Smooth muscle cell (in vitro differentiated cells): ENCODE measurements around the gene TRIP6. TPM values are rescaled to one million over a fixed set of nuclear protein-coding genes. Genes with fewer than 3 reads are reported as not detected.
A peak's percentile ranks its signal among the peaks of the same experiment; 100 is the strongest.

Experiments
- DNase-seq: peaks from one replicate; lab custom pipeline; 2025; ENCODE audit not compliant: unreplicated experiment; lab: John Stamatoyannopoulos, UW
- H2AFZ ChIP-seq: fragments of 200-600 bp; sonication (generic); 2 replicates; pipeline ENCODE4 v1.6.0; 2016; ENCODE audit warnings: antibody characterized with exemption, low read depth, mild to moderate bottlenecking
- H3F3A ChIP-seq: fragments of 200-600 bp; sonication (generic); 2 replicates; pipeline ENCODE4 v1.6.0; 2017; ENCODE audit warnings: antibody characterized with exemption, low read depth
- H3K27ac ChIP-seq: fragments of 200-600 bp; sonication (generic); 2 replicates; pipeline ENCODE4 v1.5.1; 2016; ENCODE audit warnings: low read depth, mild to moderate bottlenecking
- H3K27me3 ChIP-seq: fragments of 200-600 bp; sonication (generic); 2 replicates; pipeline ENCODE4 v1.6.1; 2016; ENCODE audit warnings: low read depth, mild to moderate bottlenecking
- H3K36me3 ChIP-seq: fragments of 200-600 bp; sonication (generic); 2 replicates; pipeline ENCODE4 v1.5.1; 2016; ENCODE audit warnings: low read depth
- H3K4me1 ChIP-seq: fragments of 200-600 bp; sonication (generic); 2 replicates; pipeline ENCODE4 v1.5.1; 2016; ENCODE audit warnings: low read depth
- H3K4me2 ChIP-seq: fragments of 200-600 bp; sonication (generic); 2 replicates; pipeline ENCODE4 v1.6.0; 2016; ENCODE audit warnings: mild to moderate bottlenecking
- H3K4me3 ChIP-seq: fragments of 200-600 bp; sonication (generic); 2 replicates; pipeline ENCODE4 v1.5.1; 2016; ENCODE audit warnings: mild to moderate bottlenecking
- H3K79me2 ChIP-seq: fragments of 200-600 bp; sonication (generic); 2 replicates; pipeline ENCODE4 v1.6.0; 2016; ENCODE audit warnings: low read depth, mild to moderate bottlenecking
- H3K9ac ChIP-seq: fragments of 200-600 bp; sonication (generic); 2 replicates; pipeline ENCODE4 v1.6.0; 2016; ENCODE audit warnings: low read depth
- H3K9me3 ChIP-seq: fragments of 200-600 bp; sonication (generic); replicated peaks from 2 replicates; pipeline ENCODE4 v1.5.1; 2016; ENCODE audit warnings: low read depth
- H4K20me1 ChIP-seq: fragments of 200-600 bp; sonication (generic); 2 replicates; pipeline ENCODE4 v1.6.0; 2016; ENCODE audit warnings: low read depth
- WGBS: methylation state at CpG from one replicate; pipeline ENCODE4 v1.1.7; 2016; ENCODE audit warnings: low lambda C conversion rate; 5-methylcytosine and 5-hydroxymethylcytosine counted together
- polyA plus RNA-seq: library from polyadenylated mRNA; unstranded; fragments of >200 nt; fragmentation: Nextera tagmentation; extraction: Ambion mirVana; gene quantifications from 2 replicates; pipeline ENCODE4 v1.2.1, GENCODE V29; 2016
- total RNA-seq: library from RNA; depleted of rRNA; stranded (reverse); fragments of >200 nt; gene quantifications from 2 replicates; pipeline ENCODE4 v1.2.3, GENCODE V29; 2014
- TF ChIP-seq, protein P1 (sequence below): fragments of 200-600 bp; sonication (generic); IDR thresholded peaks from 2 replicates; pipeline ENCODE4 v1.5.1; 2017; ENCODE audit warnings: borderline replicate concordance, mild to moderate bottlenecking, antibody characterized with exemption; ENCODE audit not compliant: insufficient read depth, poor library complexity, severe bottlenecking

Gene TRIP6
- total and polyA plus RNA-seq, 2 experiments from 2014 or later: 46.8 to 65.6 TPM

DNA sequence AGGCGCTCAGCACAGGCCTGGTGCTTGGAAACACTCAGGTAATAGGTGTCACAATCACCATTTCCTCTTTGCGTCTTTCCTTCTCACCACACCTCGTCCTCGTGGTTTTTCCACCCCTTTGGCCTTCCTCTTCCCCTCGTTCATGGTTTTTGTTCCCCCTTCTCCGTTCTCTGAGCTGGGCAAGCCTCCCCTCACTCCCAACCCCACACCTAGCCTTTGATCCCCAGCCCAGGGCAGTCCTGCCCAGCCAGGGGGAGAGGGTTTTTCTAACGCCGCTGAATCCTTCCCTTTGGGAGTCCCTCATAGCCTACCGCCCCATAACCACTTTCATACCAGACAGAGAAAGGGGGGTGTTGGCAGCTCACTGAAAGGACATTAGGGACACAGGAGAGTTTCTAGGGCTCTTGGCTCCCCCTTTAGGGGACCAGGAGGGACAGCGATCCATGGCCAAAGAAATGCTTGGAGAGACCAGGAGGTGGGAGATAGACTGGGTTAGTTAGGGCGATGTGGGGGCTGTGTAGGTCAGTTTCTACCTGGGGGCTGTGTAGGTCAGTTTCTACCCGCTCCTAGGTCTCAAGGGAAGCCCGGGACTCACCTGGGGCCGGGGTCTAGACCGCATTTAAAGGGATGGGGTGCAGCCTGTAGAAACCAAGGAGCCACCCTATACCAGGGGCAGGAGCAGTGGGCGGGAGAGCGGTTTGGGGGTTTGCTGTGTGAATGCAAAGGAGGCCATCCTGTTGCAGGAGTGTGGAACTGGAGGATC lies 41.3 kb upstream of the TRIP6 start:
- Histone ChIP-seq H3F3A (no peaks in the 10 kb centered on the region), H3K36me3 (no peaks in the 10 kb centered on the region), H3K27me3 (no peaks in the 10 kb centered on the region), H3K9ac (no peak overlapping the region), H3K79me2 (peaks cover 28% of the 10 kb centered on the region), H4K20me1 (peaks cover 45% of the 10 kb centered on the region), H3K4me2 (peak overlapping the region; percentile 92), H3K4me1 (peaks cover 4% of the 10 kb centered on the region), H3K27ac (no peak overlapping the region), H3K4me3 (peak overlapping the region; percentile 94), H3K9me3 (no peaks in the 10 kb centered on the region), H2AFZ (no peak overlapping the region)
- TF ChIP-seq, protein P1, sequence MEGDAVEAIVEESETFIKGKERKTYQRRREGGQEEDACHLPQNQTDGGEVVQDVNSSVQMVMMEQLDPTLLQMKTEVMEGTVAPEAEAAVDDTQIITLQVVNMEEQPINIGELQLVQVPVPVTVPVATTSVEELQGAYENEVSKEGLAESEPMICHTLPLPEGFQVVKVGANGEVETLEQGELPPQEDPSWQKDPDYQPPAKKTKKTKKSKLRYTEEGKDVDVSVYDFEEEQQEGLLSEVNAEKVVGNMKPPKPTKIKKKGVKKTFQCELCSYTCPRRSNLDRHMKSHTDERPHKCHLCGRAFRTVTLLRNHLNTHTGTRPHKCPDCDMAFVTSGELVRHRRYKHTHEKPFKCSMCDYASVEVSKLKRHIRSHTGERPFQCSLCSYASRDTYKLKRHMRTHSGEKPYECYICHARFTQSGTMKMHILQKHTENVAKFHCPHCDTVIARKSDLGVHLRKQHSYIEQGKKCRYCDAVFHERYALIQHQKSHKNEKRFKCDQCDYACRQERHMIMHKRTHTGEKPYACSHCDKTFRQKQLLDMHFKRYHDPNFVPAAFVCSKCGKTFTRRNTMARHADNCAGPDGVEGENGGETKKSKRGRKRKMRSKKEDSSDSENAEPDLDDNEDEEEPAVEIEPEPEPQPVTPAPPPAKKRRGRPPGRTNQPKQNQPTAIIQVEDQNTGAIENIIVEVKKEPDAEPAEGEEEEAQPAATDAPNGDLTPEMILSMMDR: peak; percentile 28
- no peak for DNase-seq
- 10% methylated on average over 17 of the region's 17 CpGs for WGBS

GRCh38 chr7:100826514-100827329 lies 40.5 kb upstream of the TRIP6 start:
- TF ChIP-seq, protein P1: no peak
- under 1% methylated on average over 54 of the region's 71 CpGs for WGBS
- no peak overlapping the region for H3K27ac ChIP-seq
- no peaks in the 10 kb centered on the region for H3K36me3 ChIP-seq
- peak overlapping the region; percentile 92 for H3K4me2 ChIP-seq
- H4K20me1 ChIP-seq: peaks cover 45% of the 10 kb centered on the region
- no peaks in the 10 kb centered on the region for H3F3A ChIP-seq
- H3K4me3 ChIP-seq: peak overlapping the region; percentile 94
- H3K9me3 ChIP-seq: no peaks in the 10 kb centered on the region
- no peaks in the 10 kb centered on the region for H3K27me3 ChIP-seq
- H2AFZ ChIP-seq: peak overlapping the region; percentile 81
- H3K9ac ChIP-seq: peak overlapping the region; percentile 51
- H3K4me1 ChIP-seq: peaks cover 4% of the 10 kb centered on the region
- peak; percentile 41 for DNase-seq
- H3K79me2 ChIP-seq: peaks cover 28% of the 10 kb centered on the region

DNA sequence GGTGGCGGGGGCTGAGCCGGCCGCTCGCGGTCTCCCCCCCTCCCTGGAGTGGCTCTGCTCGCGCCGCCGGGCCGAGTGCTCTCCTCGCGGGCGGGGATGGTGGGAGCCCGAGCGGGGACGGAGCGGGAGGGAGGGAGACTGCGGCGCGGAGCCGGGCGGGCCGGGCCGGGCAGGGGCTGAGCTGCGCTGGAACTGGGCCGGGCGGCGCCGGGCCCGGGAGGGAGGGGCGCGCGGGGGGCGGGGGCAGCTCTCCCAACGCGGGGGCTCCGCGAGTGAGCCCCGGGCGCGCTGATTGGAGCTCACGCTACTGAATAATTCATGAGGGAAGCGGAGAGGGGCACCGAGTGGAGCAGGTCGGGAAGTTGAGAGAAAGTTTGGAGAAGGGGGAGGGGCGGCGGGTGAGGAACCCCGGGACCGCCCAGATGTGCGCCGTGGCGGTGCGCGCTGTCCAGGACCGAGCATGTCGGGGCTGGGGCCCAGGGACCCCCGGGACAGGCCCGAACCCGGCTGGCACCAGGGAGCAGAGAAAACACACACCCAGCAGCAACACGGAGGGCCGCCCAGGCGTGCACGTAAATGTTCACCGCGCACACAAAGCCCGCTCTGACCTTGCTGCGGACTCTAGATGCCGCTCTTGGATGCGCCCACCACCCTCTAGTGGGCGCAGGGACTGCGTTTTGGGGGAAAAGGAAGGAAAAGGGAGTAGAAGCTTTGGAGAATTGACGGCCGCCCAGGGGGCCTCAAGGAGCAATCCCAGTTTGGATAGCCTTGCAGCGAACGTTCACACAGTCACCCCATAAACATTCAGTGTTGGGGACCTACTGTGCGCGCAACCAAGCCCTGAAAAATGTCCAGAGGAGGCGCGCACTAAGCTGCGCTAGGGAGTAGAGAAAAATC lies 39.6 kb upstream of the TRIP6 start, which contains the start of gene EPHB4:
TSS of gene EPHB4 (minus strand) at position 194 of the 897 bp plus-strand sequence. CDS start 493 bp downstream, outside the sequence.
- WGBS: under 1% methylated on average over 55 of the region's 80 CpGs
- Histone ChIP-seq H3F3A (no peaks in the 10 kb centered on the region), H4K20me1 (peaks cover 41% of the 10 kb centered on the region), H3K9ac (peak within 1 kb of the TSS; percentile 51), H3K36me3 (no peaks in the 10 kb centered on the region), H3K4me1 (peaks cover 4% of the 10 kb centered on the region), H3K4me2 (peak within 1 kb of the TSS; percentile 92), H3K4me3 (peak within 1 kb of the TSS; percentile 94), H3K27me3 (no peaks in the 10 kb centered on the region), H3K79me2 (peaks cover 28% of the 10 kb centered on the region), H3K27ac (no peak within 1 kb of the TSS), H3K9me3 (no peaks in the 10 kb centered on the region), H2AFZ (peak within 1 kb of the TSS; percentile 94)
- peak; percentile 74 for DNase-seq
- TF ChIP-seq, protein P1: peak; percentile 32
